Stimulated activated CD4-positive, alpha-beta T cell treated with anti-CD3 and anti-CD28 coated beads, Interleukin-1b, Interleukin-23, amount 100 ng/mL, for 24 hours (primary cell): ENCODE results near the gene RRBP1.

ENCODE experiments used
- DNase-seq, 4 experiments: peaks; one replicate each; pipeline ENCODE4 v3.0.0-alpha.2; 2020; ENCODE audit warnings: low read depth in 4 of 4, low spot score in 1 of 4

RRBP1 gene

DNA sequence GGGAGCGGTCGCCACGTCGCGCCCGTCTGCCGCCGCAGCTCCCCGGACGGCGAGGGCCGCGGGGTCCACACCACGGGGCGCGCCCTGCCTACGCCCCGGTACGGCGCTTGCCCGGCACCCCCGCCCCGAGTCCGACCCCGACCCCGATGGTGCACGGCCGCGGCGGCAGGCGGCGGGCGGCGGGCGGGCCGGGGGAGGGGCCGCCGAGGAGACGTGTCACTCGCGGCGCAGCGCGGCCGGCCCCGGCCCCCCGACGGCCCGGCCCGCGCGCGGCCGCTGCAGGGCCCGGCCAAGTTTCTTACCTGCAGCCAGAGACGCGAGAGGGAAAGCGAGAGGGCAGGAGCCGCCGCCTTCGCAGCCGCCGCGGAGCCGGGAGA, 328 bp downstream of the RRBP1 start:
- no peak for DNase-seq

DNA sequence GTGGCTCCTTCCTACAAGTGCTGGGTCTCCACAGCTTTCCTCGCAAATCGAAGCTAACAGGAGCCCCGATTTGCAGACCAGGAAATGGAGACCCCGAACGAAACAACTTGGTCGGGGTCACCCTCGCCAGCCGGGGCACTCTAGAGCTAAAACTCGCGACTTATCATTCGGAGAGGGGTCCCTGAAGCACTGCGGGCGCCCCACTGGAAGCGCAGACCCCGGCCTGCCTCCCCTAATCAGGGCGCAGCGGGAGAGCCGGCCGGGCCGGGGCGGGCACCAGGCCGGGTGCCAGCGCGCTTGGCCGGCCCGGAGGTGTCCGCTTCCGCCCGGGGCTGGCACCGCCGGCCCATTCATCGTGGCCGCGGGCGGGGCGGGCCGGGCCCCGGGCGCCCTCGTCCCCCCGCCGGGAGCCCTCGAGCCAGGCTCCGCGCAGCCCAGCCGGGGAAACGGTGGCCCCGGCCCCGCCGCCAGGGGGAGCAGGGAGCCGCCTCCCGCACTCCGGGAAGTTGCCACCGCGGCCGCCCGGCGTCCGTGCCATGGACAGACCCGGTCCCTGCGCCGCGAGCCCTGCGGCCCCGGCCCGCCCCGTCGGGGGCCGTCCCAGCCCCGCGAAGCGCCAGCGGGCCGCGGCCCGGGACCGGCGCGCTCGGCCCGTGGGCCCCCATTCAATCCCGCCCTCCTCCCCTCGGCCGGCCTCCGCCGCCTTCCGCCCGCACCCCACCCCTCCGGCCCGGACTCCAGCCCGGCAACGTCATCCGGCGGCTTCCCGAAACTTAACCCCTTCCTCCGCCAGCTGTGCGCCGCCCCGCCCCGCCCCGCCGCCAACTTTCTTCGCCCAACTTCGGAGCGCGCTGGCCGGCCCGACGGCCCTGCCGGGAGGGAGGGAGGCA, 961 bp downstream of the RRBP1 start:
- DNase-seq, result peak; percentile 56 to 68 (median 66)

DNA sequence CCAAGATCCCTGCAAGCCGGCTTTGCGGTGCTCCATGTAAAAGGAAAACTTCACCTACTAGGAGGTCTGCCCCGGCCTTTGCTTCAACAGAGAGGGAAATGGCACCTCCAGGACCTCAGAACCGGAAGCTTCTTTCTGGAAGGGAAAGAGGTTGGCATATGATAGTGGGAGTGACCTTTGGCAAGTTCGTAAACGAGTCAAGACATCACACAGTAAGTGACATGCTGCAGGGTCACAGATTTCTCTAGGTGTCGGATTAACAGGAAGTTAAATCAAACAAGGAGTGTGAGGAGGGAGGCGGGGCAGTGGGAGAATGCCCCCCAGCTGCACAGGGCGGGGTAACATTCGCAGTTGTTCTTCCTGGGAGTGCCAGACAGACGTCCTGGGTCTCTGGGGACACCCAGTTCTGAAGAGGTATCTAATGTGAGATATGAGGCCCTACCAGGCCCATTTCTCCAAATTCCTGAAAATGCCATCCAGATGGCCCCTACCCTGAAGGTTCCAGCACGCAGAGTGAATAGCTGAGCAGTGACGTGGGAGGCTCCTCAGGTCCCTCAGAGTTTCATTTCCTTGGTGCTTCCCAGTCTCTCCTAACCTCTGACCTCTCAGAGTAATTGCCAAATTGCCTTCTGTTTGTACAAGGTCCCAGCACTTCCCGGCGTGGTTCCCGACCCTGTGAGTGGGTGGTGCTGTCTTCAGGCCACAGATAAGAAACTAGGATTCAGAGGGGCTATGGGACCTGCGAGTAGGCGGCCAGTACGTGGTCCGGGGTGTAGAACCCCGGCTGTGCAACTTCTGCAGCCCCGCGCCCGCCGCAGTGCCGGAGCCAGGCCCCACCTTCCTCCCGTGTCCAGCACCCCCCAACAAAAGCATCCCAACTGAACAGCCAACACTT, 1.9 kb downstream of the RRBP1 start:
- no peak for DNase-seq

DNA sequence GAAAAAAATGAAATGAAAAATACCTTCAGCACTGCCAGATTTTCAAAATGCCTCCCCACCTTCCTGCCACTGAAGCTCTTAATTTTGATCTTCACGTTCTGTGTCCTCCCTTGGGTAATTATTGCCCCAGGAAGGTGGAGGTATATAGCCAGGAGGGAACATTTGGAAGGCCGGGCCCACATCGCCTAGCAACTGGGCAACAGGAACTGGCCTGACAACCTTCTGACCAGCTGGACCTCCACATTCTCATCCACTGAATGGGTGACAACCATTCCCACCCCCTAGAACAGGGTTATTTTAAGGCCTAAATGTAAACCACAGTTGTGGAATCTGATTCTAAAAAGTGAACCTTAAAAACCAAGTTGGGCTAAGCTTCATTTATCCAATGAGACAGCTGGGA, 3.2 kb downstream of the RRBP1 start:
- DNase-seq, result no peak

DNA sequence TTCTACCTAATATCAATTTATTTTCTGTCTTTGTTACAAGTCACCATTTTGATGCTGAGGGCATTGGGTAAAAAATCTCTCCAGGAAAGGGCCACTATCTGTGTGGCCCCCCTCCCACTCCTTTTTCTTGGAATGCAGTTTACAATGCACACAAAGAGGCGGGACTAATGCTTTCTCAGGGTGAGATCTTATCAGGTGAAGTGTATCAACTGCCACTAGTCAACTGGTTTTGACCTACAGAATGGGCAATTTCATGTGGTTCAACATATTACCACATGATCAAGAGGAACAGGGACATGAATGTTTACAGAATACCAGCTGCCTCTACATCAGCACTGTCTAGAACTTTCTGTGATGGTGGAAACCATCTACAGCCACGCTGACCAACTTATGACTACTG, 3.7 kb downstream of the RRBP1 start:
- DNase-seq, result no peak

DNA sequence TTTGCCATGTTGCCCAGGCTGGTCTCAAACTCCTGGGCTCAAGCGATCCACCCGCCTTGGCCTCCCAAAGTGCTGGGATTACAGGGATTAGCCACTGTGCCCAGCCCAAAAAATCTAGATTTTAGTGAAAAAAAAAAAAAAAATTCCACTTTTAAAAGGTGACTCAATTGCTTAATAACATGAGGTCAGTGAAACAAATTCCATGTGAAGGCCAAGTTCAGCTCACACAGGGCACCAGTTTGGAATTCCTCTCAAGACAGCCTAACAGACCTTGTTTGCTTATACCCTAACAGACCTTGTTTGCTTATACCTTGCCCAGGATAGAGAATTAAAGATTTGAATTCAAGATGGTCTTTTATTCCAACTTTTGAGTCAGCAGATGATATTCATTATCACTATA, 5.1 kb downstream of the RRBP1 start:
- no peak for DNase-seq

DNA sequence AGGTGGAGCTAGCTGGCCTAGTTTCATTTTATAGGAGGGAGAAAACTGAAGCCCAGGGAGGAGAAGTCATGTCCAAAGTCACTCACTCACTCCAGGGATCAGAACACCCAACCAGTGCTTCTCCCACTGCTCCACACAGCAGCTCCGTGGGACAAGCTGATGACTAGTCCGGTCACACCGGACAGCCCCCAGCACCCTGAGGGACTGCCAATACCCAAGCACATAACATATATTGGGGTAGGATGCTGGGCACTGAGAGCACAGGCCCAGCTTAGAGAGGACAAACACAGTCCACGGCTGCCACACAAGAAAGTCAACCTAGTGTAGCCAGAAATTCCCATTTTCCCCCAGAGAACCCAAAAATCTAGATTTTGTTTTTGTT, 5.7 kb downstream of the RRBP1 start:
- no peak for DNase-seq

DNA sequence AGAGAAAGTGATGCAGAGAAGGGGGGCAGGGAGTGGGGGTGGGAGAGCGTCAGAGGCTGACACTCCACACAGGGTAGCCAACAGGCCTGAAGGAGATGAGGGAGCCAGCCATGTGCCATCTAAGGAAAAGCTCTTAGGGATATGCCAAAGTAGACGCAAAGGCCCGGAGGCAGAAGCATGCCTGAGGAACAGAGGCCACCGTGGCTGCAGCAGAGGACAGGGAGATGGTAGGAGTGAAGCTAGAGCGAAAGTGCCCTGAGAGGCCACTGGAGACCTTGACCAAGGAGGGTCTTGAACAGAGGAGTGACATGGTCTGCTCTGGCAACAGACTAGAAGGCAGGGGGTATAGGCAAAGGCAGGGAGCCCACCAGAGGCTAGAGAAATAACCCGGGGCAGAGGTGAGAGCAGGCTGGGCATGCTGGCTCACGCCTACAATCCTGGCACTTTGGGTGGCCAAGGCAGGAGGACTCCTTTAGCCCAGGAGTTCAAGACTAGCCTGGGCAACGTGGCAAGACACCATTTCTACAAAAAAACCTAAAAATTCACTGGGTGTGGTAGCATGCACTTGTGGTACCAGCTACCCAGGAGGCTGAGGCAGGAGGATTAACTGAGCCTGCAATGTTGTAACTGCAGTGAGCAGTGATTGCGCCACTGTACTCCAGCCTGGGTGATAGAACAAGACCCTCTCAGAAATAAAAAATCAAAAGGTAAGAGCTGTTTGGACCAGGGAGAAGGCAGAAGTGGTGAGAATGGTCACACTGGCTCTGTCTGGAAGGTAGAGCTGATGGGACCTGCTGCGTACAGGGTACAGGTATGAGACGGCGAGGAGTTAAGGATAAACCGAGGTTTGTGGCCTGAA, 6.3 kb downstream of the RRBP1 start:
- no peak for DNase-seq

DNA sequence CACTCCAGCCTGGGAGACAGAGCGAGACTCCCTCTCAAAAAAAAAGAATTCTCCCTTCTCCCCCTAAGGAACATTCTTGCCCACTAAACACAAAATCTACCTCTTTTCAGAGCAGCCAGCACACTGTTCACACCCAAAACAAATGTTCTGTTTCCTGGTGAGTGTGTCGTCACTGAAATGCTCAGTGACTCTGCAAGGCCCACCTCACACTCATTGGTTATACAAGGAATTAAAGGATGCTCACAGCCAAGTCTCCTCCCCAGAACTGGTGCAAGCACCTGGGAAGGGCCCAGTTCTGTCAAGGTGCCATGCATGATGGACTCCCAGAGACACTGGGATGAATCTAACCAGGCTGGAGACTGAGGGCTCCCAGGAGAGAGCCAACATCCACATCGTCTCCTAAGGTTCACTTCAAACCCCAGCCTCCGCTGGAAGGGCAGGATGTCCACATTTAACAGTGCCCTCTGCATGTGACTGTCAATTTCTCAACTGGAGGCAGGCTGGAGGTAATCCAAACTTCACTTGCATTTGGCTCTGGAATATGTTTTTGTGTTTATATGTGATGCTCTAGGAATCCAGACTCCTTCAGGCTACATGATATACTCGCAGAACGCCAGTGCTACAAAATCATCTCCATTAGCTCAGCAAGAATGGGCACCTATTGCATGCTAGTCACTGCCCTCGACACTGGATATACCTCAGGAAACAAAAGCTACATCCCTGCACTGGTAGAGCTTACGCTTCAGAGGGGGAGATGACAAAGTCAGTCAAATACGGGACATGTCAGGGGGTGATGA, 7.1 kb downstream of the RRBP1 start:
- DNase-seq, result no peak

DNA sequence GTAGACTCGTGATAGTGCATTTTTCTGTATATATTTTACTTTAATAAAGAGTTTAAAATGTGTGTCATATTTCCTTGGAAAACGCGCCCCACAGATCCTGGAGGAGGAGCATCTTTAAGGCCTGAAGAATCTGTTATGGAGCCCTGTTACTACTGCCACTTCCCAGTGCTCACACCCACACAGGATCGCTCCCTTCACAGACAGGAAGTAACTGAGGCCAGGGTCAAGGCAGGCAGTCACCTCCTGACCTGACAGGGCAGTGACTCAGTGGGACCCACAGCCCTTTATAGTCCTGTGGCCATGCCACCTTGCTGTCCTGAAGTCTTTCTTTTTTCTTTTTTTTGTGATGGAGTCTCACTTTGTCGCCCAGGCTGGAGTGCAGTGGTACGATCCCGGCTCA, 9.0 kb downstream of the RRBP1 start:
- no peak for DNase-seq

DNA sequence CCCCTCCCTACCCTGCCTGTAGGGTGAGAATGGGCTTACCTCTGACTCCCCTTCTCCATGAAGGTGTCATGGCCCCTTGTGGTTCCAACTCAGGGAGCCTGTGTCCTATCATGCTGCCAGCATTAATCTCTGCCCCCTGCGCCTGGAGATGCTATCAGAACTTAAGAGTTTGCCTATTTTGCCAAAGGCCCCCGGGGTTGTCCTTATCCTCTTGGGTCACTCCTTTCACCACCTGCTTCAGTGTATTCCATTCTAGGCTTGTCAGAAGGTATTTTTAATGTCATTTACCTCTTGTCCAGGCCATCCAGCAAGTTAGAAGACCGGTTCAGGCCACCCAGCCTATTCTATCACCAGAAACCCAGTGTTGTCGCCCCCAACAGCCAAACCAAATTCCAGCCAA, 10.5 kb downstream of the RRBP1 start:
- no peak for DNase-seq

DNA sequence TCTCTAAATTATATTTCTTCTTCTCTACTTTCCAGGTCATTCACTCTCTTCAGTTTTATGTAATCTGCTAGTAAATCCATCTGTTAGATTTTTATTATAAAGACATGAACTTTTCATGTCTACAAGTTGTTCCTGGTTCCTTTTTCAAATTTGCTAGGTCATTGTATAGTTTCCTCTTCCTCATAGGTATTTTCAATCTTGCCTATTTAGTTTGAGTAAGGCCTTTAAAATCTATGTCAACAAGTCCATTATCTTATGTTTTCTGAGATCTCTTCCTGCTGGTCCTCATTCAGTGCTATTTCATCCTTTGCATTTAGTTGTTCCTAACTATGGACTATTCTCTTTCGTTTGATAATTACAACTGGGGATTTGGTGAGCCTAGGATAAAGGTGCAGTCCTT, 11.0 kb downstream of the RRBP1 start:
- DNase-seq, result no peak

DNA sequence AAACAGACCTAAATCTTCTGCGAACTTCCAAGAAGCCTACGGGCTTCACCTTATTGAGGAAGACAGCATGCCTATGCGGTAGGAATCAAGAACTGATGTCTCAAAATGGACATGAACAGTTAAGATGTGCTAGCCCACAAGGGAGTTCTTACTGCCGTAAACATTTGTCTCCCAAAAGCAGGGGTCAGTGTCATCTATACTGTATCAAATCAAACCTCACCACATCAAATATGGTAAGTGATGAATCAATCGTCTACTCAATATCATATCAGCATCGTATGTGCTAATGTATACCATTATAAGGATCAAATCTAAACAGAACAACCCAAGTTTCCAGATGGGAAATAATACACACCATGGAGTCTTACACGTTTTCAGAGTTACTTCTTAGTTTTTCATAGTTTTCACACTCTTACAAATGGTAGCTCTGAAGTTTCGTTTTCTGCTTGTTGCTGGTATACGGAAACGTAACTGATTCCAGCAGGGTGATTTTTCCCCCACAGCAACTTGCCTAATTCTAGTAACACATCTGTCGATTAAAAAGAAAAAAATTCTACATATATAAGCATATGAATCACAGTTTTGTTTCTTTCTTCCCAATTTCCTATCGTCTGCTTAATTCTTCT, 12.6 kb downstream of the RRBP1 start:
- no peak for DNase-seq

DNA sequence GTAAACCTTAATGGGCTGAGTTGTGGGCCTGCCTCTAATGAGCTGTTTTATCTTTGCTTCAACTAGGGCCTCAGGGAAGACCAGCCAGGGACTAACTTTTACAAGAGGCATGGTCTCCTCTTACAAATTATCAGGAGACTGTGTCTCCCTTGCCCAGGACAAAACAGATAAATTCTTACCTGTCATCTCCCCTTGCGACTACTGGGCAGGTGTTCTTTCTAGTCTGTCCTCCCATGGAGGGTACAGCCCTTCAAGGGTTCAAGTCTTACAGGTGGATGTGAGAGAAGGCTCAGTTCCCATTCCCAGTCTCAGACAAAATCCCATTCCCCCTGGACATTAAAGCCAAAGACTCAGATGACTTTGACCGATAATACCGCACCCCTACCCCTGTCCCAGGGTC, 13.6 kb downstream of the RRBP1 start:
- DNase-seq, result no peak

DNA sequence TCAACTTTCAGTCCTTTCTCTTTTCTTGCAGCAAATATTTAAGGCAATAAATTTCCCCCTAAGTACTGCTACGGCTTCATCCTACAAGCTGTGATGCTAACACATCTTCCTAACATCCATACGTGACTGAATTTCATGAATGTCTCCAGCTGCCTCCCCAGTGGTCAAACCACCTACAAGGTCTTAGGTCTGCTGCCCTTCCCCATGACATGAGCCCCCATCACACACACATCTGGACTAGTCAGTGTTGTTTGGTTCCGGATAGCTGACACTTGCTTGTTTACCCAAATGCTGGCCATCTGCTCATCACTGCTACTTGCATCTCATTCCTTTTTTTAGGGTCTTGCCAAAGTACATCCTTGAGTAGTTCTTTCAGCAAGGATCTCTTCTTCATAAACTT, 14.6 kb downstream of the RRBP1 start:
- no peak for DNase-seq

DNA sequence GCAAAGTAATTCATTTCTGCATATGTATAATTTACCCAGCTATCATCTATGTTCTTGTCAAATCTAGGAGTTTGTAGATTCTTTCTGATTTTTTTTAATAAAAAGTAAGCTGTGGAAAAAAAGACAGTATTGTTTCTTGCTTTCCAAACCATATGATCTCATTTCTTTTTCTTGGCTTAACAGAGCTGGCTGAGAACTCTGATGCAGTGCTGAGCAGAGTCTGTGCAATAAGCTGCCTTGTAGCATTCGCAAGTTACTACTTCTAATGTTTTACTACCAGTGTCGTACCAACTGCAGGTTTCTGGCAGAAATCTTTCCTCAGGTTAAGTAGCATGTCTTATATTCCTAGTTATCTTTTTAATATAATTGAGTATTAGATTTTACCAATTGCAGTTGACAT, 15.6 kb downstream of the RRBP1 start:
- no peak for DNase-seq

DNA sequence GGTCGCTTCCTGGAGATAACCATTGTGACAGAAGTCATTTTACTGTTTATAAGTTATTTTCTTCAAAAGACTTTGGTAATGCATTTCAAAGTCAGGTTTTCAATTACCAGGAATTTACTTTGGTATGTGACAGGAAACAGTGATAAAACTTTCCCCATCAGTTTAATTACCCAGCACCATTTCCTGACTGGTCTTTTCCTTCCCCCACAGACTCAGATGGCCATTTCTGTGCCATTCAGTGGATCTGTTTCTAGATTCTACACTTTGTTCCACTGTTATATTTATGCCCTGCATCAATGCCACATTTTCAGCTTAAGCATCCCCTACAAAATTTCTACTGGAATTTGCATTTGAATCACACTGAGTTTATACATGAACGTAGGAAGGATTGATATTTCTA, 16.3 kb downstream of the RRBP1 start:
- no peak for DNase-seq

DNA sequence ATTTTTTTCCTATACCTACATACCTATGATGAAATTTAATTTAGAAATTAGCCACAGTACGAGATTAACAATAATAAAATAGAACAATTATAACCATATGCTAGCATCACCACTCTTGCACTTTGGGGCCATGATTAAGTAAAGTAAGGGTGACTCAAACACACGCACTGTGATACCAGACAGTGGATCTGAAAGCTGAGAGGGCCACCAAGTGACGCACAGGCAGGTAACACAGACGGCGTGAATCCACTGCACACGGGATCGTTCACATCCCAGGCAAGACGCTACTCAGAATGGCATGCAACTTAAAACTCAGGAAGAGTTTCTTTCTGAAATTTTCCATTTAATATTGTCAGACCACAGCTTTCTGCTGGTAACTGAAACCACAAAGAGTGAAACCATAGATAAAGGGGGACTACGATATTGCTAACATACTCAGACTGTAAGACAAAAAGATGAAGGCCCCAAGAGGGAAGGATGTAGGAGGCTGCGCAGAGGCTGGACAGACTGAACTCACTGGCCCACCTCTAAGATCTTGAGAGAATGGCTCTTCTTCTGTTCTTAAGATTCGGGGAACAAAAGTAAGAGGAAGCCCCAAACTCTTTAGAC, 17.9 kb downstream of the RRBP1 start:
- DNase-seq, result no peak

DNA sequence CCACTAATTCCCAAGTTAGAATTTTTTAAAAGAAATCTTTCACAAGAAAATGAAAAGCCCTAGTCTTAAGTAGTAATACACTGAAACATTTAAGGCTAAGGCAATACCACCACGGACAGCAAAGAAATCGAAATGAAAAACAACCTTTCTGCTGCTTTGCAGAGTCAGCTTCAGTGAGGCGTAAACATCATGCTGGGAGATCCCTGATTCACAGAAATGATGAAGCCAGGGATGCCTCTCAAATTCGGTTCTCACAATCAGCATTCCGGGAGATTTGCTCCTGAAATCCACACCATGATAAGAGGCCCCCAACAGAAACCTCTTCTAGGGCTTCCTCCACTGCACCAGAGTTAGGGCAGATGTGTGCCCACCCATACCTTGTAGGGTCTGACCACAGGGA, 18.6 kb downstream of the RRBP1 start:
- DNase-seq, result no peak

DNA sequence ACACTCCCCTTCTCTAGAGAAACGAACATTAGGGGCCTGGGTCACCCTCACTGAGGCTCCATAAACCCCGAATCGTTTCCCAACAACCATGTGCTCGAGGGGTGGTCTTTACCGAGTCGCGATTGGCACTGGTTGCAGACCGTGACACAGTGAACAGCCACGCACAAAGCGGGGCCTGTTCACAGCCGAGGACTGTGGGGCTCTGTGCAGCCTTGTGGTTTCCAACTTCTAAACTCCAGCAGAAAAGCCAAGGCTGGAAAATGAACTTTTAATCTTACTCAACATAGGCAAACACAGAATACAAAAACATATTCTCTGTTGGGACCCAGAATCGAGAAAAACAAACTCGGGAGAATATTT, 19.0 kb downstream of the RRBP1 start:
- no peak for DNase-seq
